Measurements from ENCODE around the gene RPS2.

GRCh38 chr16:1976216-1976520 lies 11.5 kb upstream of the RPS2 start:
- TF ChIP-seq POLR2A (IDR thresholded peaks at IDR 0.05; ENCODE audit: low read length) (no peak), GATA1 (IDR thresholded peaks at IDR 0.05; ENCODE audit: low read depth, low read length) (no peak)

Data from erythroblast (primary cell).